Endothelial cell (in vitro differentiated cells): ENCODE data around the gene TENM4. TPM values are rescaled to one million over a fixed set of nuclear protein-coding genes. Genes with fewer than 3 reads are reported as not detected.

ENCODE experiments used
- DNase-seq: peaks from one replicate; pipeline ENCODE4 v3.0.0; 2021; ENCODE audit warnings: low spot score
- H3K27ac Mint-ChIP-seq: one replicate; pipeline ENCODE4 v1.8.0; 2021; ENCODE audit warnings: mixed read lengths, inconsistent platforms; ENCODE audit not compliant: unreplicated experiment
- H3K27me3 Mint-ChIP-seq: one replicate; pipeline ENCODE4 v1.8.0; 2021; ENCODE audit warnings: mild to moderate bottlenecking, moderate library complexity, mixed read lengths, inconsistent platforms; ENCODE audit not compliant: unreplicated experiment
- H3K36me3 Mint-ChIP-seq: one replicate; pipeline ENCODE4 v1.8.0; 2021; ENCODE audit warnings: mild to moderate bottlenecking, low read depth, mixed read lengths, inconsistent platforms; ENCODE audit not compliant: unreplicated experiment
- H3K4me1 Mint-ChIP-seq: one replicate; pipeline ENCODE4 v1.8.0; 2021; ENCODE audit warnings: mild to moderate bottlenecking, mixed read lengths, inconsistent platforms; ENCODE audit not compliant: unreplicated experiment
- H3K4me3 Mint-ChIP-seq: one replicate; pipeline ENCODE4 v1.8.0; 2021; ENCODE audit warnings: mild to moderate bottlenecking, mixed read lengths, inconsistent platforms; ENCODE audit not compliant: unreplicated experiment
- H3K9me3 Mint-ChIP-seq: one replicate; pipeline ENCODE4 v1.8.0; 2021; ENCODE audit warnings: mixed read lengths, inconsistent platforms; ENCODE audit not compliant: unreplicated experiment
- total RNA-seq: library from RNA; stranded (reverse); fragmentation: NEBNext Ultra II Directional; extraction: Animal tissue kit (Norgen Biotek cat#: 25700); gene quantifications from one replicate; pipeline ENCODE4 v1.2.1, GENCODE V29; 2021; ENCODE audit not compliant: unreplicated experiment
- TF ChIP-seq, protein P1 (sequence below): fragments of 200-600 bp; sonication (generic); IDR thresholded peaks from one replicate; pipeline ENCODE4 v1.5.0; 2021; ENCODE audit warnings: antibody characterized with exemption; ENCODE audit not compliant: unreplicated experiment

Gene TENM4
- total RNA-seq, 1 donor from 2014 or later, result 1.8 TPM

DNA sequence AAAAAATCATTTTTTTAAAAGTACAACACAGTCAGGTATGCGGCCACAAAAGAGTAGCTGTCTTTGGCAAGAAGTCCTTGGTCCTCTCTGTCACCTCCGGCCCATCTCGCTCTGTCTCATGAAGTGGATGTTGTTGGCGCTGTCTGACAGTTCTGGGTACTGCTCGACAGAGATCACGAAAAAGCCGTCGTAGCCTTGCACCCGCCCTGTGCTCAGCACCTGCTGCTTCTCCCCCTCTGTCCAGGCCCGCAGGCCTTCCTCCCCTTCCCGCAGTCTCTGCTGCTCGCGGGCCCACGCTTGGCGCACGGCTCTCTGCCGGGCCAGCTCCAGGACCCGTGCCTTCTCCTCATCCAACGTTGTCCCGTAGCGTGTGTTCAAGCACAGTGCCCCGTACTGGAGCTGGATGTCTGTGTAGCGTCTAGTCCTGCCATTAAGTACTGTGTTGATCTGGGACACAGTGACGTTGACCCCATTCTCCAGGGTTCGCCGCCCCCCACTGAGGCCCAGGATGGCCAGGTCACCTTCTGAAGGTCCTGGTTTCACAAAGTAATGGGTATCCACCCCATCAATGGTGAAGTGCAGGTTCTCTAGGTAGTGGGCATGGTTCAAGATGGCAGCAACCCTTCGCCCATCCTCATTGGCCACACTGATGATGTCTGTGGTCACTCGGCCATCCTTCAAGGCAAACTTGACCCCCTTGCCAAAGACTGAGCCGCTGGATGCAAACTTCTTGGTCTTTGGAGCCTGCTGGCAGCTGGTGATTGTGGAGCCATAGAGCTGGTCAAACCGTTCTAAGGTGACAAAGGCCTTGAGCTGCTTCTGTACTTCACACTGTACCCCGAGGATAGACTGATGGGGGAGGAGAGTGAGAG is 782.6 kb downstream of the TENM4 start:
- Mint-ChIP-seq H3K27me3 (no peaks in the 10 kb centered on the region), H3K4me1 (peaks cover 3% of the 10 kb centered on the region), H3K4me3 (no peak overlapping the region), H3K9me3 (no peaks in the 10 kb centered on the region), H3K36me3 (no peaks in the 10 kb centered on the region), H3K27ac (no peak overlapping the region)
- DNase-seq, result no peak
- TF ChIP-seq, protein P1, sequence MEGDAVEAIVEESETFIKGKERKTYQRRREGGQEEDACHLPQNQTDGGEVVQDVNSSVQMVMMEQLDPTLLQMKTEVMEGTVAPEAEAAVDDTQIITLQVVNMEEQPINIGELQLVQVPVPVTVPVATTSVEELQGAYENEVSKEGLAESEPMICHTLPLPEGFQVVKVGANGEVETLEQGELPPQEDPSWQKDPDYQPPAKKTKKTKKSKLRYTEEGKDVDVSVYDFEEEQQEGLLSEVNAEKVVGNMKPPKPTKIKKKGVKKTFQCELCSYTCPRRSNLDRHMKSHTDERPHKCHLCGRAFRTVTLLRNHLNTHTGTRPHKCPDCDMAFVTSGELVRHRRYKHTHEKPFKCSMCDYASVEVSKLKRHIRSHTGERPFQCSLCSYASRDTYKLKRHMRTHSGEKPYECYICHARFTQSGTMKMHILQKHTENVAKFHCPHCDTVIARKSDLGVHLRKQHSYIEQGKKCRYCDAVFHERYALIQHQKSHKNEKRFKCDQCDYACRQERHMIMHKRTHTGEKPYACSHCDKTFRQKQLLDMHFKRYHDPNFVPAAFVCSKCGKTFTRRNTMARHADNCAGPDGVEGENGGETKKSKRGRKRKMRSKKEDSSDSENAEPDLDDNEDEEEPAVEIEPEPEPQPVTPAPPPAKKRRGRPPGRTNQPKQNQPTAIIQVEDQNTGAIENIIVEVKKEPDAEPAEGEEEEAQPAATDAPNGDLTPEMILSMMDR, result no peak

DNA sequence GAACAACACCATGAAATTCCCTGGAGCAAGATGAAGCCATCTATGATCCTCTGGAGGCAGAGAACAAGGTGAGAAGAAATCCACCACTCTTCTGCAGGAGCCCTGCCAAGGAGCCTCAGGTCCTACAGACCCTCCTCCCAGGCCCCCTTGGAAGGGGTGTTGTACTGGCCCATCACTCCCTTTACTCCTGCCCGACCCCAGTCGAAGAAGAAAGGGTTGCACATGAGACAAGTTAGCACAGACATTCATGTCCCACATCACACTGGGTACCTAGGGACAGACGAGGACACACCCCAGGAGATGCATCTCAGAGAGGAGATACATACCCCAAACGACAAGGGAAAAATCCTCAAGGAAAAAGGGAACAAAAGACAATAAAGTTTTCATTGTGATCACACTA is 783.4 kb downstream of the TENM4 start:
- H3K36me3 Mint-ChIP-seq, result no peaks in the 10 kb centered on the region
- TF ChIP-seq, protein P1, result no peak
- no peak overlapping the region for H3K27ac Mint-ChIP-seq
- no peaks in the 10 kb centered on the region for H3K9me3 Mint-ChIP-seq
- peaks cover 3% of the 10 kb centered on the region for H3K4me1 Mint-ChIP-seq
- no peak for DNase-seq
- H3K4me3 Mint-ChIP-seq, result no peak overlapping the region
- H3K27me3 Mint-ChIP-seq, result no peaks in the 10 kb centered on the region

DNA sequence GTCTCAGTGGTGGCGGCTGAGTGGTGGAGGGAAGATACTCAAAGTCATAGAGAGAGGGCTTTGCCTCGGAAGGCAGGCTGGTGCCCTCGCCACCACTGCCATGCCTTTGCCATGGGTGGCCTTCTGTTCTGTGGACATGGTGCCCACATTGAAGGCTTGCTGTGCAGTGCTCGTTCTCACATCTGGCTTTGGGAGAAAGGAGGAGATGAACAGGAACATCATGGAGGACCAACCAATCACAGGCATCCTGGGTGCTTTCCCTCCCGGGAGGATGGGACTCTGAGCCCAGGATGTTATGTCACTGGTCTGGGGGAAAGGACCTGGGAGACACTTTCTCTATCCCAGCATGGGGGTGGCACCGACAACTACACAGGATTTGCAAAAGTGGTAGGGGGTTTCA is 783.8 kb downstream of the TENM4 start:
- Mint-ChIP-seq H3K27ac (no peak overlapping the region), H3K36me3 (no peaks in the 10 kb centered on the region), H3K4me1 (peaks cover 3% of the 10 kb centered on the region), H3K9me3 (no peaks in the 10 kb centered on the region), H3K27me3 (no peaks in the 10 kb centered on the region), H3K4me3 (no peak overlapping the region)
- TF ChIP-seq, protein P1, result no peak
- DNase-seq, result no peak

DNA sequence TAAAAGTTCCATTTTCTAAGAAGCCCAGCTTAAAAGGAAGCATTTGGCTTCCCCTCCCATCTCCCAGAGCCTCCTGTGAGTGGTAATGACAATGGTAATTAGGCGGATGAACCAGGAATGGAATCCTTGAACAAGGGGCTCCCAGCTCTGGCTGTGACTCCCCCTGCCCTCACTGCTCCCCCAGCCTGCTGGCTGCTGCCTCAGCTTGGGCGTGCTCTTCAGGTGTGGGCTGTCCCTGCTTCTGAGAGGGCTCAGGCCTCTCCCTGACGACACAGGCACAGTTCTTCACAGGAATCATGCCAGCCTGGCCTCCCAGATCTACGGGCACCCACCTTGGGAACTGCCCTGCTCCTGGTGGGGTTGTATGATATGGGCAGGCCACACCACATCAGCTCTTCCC is 784.5 kb downstream of the TENM4 start:
- Mint-ChIP-seq H3K27ac (no peak overlapping the region), H3K9me3 (no peaks in the 10 kb centered on the region), H3K4me1 (peaks cover 3% of the 10 kb centered on the region), H3K27me3 (peaks cover 2% of the 10 kb centered on the region), H3K4me3 (no peak overlapping the region), H3K36me3 (no peaks in the 10 kb centered on the region)
- TF ChIP-seq, protein P1, result no peak
- no peak for DNase-seq

DNA sequence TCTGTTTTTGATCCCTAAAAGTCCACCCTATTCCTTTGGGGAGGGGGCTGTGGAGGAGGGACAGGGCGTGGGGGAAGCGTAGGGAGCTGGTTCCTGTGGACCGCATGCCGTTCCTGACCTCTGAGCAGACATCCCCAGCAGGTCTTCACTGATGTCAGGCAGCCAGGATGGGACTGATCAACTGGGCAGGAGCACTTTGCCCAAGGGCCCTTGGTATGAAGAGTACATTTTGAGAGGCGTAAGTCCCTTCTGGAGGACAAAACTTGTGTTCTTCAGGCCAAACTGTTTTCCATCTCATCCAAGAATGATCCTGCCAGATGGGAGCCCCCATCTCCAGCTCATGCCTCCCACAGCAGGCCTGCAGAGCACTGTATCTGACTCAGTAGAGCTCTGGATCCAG is 785.3 kb downstream of the TENM4 start:
- no peak for DNase-seq
- Mint-ChIP-seq H3K4me3 (no peak overlapping the region), H3K27ac (no peak overlapping the region), H3K9me3 (no peaks in the 10 kb centered on the region), H3K27me3 (peaks cover 2% of the 10 kb centered on the region), H3K4me1 (peaks cover 3% of the 10 kb centered on the region), H3K36me3 (no peaks in the 10 kb centered on the region)
- TF ChIP-seq, protein P1, result no peak
